GM13977 (cell line): Measurements from ENCODE around the gene FARP1.

Experiments
- DNase-seq: peaks from one replicate; pipeline ENCODE4 v3.0.0; 2012; ENCODE audit warnings: low spot score
- CTCF ChIP-seq: IDR thresholded peaks from 2 replicates; pipeline ENCODE4 v1.5.1; 2012; ENCODE audit warnings: mild to moderate bottlenecking, control low read depth; ENCODE audit not compliant: insufficient read depth; ENCODE audit errors: extremely low read depth, missing control alignments
- in situ Hi-C: fragments of 300-500 bp; cut with MboI; formaldehyde crosslinking; loops from one replicate; pipeline ENCODE4 v1.12.0; 2022; ENCODE audit warnings: low sequenced_read_pairs, low pct_unique_long_range_greater_than_20kb, mixed read lengths, inconsistent platforms; ENCODE audit not compliant: unreplicated experiment

Gene FARP1

GRCh38 chr13:98300956-98301641, 158.2 kb downstream of the FARP1 start:
- in situ Hi-C loops: no loop called here
- TF ChIP-seq CTCF: no peak
- no peak for DNase-seq

- in situ Hi-C loops: no loop called here
- no peak for DNase-seq
- no peak for TF ChIP-seq CTCF
Measured at GRCh38 chr13:98301721-98302120, 158.8 kb downstream of the FARP1 start.

GRCh38 chr13:98303858-98304257, 161.0 kb downstream of the FARP1 start:
- in situ Hi-C loops: no loop called here
- TF ChIP-seq CTCF: no peak

GRCh38 chr13:98305670-98306069, 162.8 kb downstream of the FARP1 start:
- no peak for DNase-seq
- no peak for TF ChIP-seq CTCF
- in situ Hi-C loops: no loop called here

More at GRCh38 chr13:98303858-98304257, 161.0 kb downstream of the FARP1 start:
- no peak for DNase-seq

- no peak for DNase-seq
- in situ Hi-C loops: no loop called here
- TF ChIP-seq CTCF: no peak
Measured at GRCh38 chr13:98307463-98308085, 164.7 kb downstream of the FARP1 start.

GRCh38 chr13:98308086-98308911, 165.4 kb downstream of the FARP1 start:
- TF ChIP-seq CTCF: no peak
- DNase-seq: no peak
- in situ Hi-C loops: no loop called here
